Activated CD8-positive, alpha-beta memory T cell treated with anti-CD3 and anti-CD28 coated beads for 48 hours (primary cell): ENCODE measurements around the gene TFCP2.
"Not testable (repeated sequence)": the region's sequence is repeated elsewhere in the genome, so short reads cannot be mapped to it uniquely, and the experiment has no call there.

ENCODE experiments used
- DNase-seq, 3 experiments: peaks; one replicate each; pipeline ENCODE4 v3.0.0-alpha.2; 2020; ENCODE audit warnings: low read depth in 2 of 3, low spot score in 2 of 3

TFCP2 gene

GRCh38 chr12:51085757-51086156 is 87.2 kb downstream of the TFCP2 start:
- DNase-seq: no peak

GRCh38 chr12:51083126-51083833 is 89.7 kb downstream of the TFCP2 start, which contains the start of gene CSRNP2:
Gene CSRNP2, minus strand, starts transcription at chr12:51083596. Its CDS starts 7,035 bp downstream, at chr12:51076561.
- peak; percentile 84 to 93 (median 93) for DNase-seq

- no peak for DNase-seq
Measured at GRCh38 chr12:51082561-51083125, 90.3 kb downstream of the TFCP2 start.

- no peak for DNase-seq
Measured at GRCh38 chr12:51081421-51081820, 91.5 kb downstream of the TFCP2 start.

- no peak for DNase-seq
Measured at GRCh38 chr12:51080136-51080535, 92.8 kb downstream of the TFCP2 start.

GRCh38 chr12:51078866-51079265 is 94.1 kb downstream of the TFCP2 start:
- DNase-seq: not testable (repeated sequence)

- DNase-seq: not testable (repeated sequence)
Measured at GRCh38 chr12:51078346-51078745, 94.6 kb downstream of the TFCP2 start.

GRCh38 chr12:51077930-51078329 is 95.0 kb downstream of the TFCP2 start:
- DNase-seq: no peak

- DNase-seq: no peak
Measured at GRCh38 chr12:51076236-51076930, 96.6 kb downstream of the TFCP2 start.

GRCh38 chr12:51075390-51075789 is 97.5 kb downstream of the TFCP2 start:
- no peak for DNase-seq

- DNase-seq: no peak
Measured at GRCh38 chr12:51071663-51072062, 101.3 kb downstream of the TFCP2 start.

GRCh38 chr12:51070004-51070403 is 102.9 kb downstream of the TFCP2 start:
- no peak for DNase-seq

GRCh38 chr12:51067771-51068170 is 105.2 kb downstream of the TFCP2 start:
- no peak for DNase-seq

- no peak for DNase-seq
Measured at GRCh38 chr12:51067229-51067628, 105.7 kb downstream of the TFCP2 start.

GRCh38 chr12:51065530-51065929 is 107.4 kb downstream of the TFCP2 start:
- DNase-seq: no peak

- no peak for DNase-seq
Measured at GRCh38 chr12:51062631-51063397, 110.1 kb downstream of the TFCP2 start.

GRCh38 chr12:51059086-51059485 is 113.8 kb downstream of the TFCP2 start:
- no peak for DNase-seq

- no peak for DNase-seq
Measured at GRCh38 chr12:51056242-51056641, 116.7 kb downstream of the TFCP2 start.

- no peak for DNase-seq
Measured at GRCh38 chr12:51055060-51055459, 117.9 kb downstream of the TFCP2 start.

- no peak for DNase-seq
Measured at GRCh38 chr12:51051787-51052186, 121.1 kb downstream of the TFCP2 start.

- no peak for DNase-seq
Measured at GRCh38 chr12:51049525-51049924, 123.4 kb downstream of the TFCP2 start.
